ENCODE data around the gene SMIM9.
"Not testable (repeated sequence)": the region's sequence is repeated elsewhere in the genome, so short reads cannot be mapped to it uniquely, and the experiment has no call there.

Gene SMIM9

DNA sequence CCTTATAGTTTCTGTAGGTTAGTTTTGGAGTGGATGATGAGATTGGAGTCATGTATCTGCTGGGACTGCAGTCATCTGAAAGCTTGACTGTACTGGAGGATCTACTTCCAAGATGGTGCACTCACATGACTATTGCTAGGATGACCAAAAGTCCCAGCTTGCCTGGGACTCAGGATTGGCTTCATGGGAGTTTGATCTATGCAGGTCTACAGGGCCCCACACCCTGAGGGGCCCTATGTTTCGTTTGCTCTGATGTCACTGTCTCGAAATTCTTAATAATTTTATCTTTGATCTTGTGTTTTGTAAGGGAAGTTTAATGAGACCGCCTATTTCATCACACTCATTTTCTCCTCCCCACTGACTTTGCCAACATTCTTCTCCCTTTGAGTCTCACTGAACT lies at the start of gene SMIM9:
Gene SMIM9, minus strand, starts transcription at position 101 of the 400 bp plus-strand sequence. CDS start 3,806 bp downstream, outside the sequence.
- Histone ChIP-seq H3K4me1 (no peaks in the 10 kb centered on the region), H3K79me2 (no peaks in the 10 kb centered on the region), H3K9me3 (ENCODE audit: control insufficient read depth, low read length) (no peaks in the 10 kb centered on the region), H3K4me3 (ENCODE audit: low read depth, low read length) (no peak within 1 kb of the TSS), H3K9ac (no peak within 1 kb of the TSS), H2AFZ (no peak within 1 kb of the TSS), H3K36me3 (ENCODE audit: control insufficient read depth, insufficient read depth, low read length) (no peaks in the 10 kb centered on the region), H3K27ac (no peak within 1 kb of the TSS), H3K27me3 (ENCODE audit: control insufficient read depth, insufficient read depth, low read length) (no peaks in the 10 kb centered on the region), H3K4me2 (ENCODE audit: low read length) (no peak within 1 kb of the TSS)
- TF ChIP-seq, protein P1, sequence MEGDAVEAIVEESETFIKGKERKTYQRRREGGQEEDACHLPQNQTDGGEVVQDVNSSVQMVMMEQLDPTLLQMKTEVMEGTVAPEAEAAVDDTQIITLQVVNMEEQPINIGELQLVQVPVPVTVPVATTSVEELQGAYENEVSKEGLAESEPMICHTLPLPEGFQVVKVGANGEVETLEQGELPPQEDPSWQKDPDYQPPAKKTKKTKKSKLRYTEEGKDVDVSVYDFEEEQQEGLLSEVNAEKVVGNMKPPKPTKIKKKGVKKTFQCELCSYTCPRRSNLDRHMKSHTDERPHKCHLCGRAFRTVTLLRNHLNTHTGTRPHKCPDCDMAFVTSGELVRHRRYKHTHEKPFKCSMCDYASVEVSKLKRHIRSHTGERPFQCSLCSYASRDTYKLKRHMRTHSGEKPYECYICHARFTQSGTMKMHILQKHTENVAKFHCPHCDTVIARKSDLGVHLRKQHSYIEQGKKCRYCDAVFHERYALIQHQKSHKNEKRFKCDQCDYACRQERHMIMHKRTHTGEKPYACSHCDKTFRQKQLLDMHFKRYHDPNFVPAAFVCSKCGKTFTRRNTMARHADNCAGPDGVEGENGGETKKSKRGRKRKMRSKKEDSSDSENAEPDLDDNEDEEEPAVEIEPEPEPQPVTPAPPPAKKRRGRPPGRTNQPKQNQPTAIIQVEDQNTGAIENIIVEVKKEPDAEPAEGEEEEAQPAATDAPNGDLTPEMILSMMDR (IDR thresholded peaks at IDR 0.05) = no peak

DNA sequence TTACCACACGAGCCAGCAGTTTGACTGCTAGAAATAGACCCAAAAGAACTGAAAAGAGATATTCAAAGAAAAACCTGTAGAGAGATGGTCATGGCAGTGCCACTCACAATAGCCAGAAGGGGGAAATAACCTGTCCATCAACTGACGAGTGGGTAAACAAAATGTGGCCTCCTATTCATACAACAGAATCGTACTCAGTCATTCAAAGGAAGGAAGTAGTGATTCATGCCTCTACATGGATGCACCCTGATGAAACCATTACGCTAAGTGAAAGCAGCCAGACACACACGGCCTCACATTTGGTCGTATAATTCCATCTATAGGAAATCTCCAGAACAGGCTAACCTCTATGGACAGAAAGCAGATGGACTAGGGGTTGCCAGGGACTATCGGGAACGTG lies 49.6 kb upstream of the SMIM9 start:
- H3K4me1 ChIP-seq; H3K27me3 ChIP-seq (ENCODE audit: control insufficient read depth, insufficient read depth, low read length); H3K36me3 ChIP-seq (ENCODE audit: control insufficient read depth, insufficient read depth, low read length); H3K9me3 ChIP-seq (ENCODE audit: control insufficient read depth, low read length); H3K4me3 ChIP-seq (ENCODE audit: low read depth, low read length); H2AFZ ChIP-seq; H3K9ac ChIP-seq; H3K4me2 ChIP-seq (ENCODE audit: low read length); H3K27ac ChIP-seq; H3K79me2 ChIP-seq: not testable (repeated sequence)

DNA sequence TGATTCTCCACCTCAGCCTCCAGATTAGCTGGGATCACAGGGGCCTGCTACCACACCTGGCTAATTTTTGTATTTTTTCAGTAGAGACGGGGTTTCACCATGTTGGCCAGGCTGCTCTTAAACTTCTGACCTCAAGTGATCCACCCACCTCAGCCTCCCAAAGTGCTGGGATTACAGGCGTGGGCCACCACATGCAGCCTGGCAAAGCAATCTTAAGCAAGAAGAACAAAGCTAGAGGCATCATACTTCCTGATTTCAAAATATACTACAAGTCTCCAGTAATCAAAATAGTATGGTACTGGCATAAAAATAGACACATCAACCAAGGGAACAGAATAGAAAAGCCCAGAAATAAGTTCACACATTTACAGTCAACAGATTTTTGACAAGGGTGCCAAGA lies 38.9 kb upstream of the SMIM9 start:
- Histone ChIP-seq H3K9me3 (ENCODE audit: control insufficient read depth, low read length) (no peaks in the 10 kb centered on the region), H3K79me2 (no peaks in the 10 kb centered on the region), H3K4me2 (ENCODE audit: low read length) (no peak overlapping the region), H3K4me1 (no peaks in the 10 kb centered on the region), H3K9ac (no peak overlapping the region), H3K27ac (no peak overlapping the region), H3K27me3 (ENCODE audit: control insufficient read depth, insufficient read depth, low read length) (no peaks in the 10 kb centered on the region), H3K36me3 (ENCODE audit: control insufficient read depth, insufficient read depth, low read length) (no peaks in the 10 kb centered on the region), H3K4me3 (ENCODE audit: low read depth, low read length) (no peak overlapping the region), H2AFZ (no peak overlapping the region)
- TF ChIP-seq, protein P1 (IDR thresholded peaks at IDR 0.05) = no peak

DNA sequence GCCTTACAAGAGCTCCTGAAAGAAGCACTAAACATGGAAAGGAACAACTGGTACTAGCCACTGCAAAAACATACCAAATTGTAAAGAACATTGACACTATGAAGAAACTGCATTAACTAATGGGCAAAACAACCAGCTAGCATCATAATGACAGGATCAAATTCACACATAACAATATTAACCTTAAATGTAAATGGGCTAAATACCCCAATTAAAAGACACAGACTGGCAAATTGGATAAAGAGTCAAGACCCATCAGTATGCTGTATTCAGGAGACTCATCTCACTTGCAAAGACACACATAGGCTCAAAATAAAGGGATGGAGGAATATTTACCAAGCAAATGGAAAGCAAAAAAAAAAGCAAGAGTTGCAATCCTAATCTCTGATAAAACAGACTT lies 34.1 kb upstream of the SMIM9 start:
- not testable (repeated sequence) for H3K4me2 ChIP-seq (ENCODE audit: low read length); H3K79me2 ChIP-seq; H3K4me1 ChIP-seq; H3K9me3 ChIP-seq (ENCODE audit: control insufficient read depth, low read length); H3K9ac ChIP-seq; H3K4me3 ChIP-seq (ENCODE audit: low read depth, low read length); H3K27me3 ChIP-seq (ENCODE audit: control insufficient read depth, insufficient read depth, low read length); H2AFZ ChIP-seq; H3K27ac ChIP-seq; H3K36me3 ChIP-seq (ENCODE audit: control insufficient read depth, insufficient read depth, low read length)

DNA sequence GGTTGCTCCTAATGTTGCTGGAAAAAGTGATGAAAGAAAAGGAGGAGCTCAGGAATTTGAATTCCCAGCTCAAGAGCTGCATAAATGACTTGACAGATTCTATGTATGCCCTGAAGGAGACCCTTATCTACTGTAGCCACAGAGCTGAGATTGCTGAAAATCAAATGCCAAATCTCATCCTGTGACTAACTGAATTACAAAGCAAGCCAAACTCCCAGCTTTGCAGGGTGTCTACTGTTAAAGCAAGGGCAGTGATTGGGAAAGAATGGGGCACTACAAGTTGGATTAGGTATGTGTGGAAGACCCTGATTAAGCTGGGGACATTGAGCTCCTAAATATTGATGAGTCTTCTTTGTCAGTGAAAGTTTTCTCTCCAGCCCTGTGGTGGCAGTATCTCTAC lies 20.8 kb upstream of the SMIM9 start:
- H3K27ac ChIP-seq = no peak overlapping the region

More for the DNA sequence above, 20.8 kb upstream of the SMIM9 start:
- Histone ChIP-seq H2AFZ (no peak overlapping the region), H3K4me3 (ENCODE audit: low read depth, low read length) (no peak overlapping the region), H3K36me3 (ENCODE audit: control insufficient read depth, insufficient read depth, low read length) (no peaks in the 10 kb centered on the region), H3K4me2 (ENCODE audit: low read length) (no peak overlapping the region), H3K4me1 (no peaks in the 10 kb centered on the region), H3K9me3 (ENCODE audit: control insufficient read depth, low read length) (no peaks in the 10 kb centered on the region), H3K27me3 (ENCODE audit: control insufficient read depth, insufficient read depth, low read length) (no peaks in the 10 kb centered on the region), H3K9ac (no peak overlapping the region), H3K79me2 (no peaks in the 10 kb centered on the region)
- TF ChIP-seq, protein P1 (IDR thresholded peaks at IDR 0.05) = no peak
